ENCODE data around the gene SCARB1.

The SCARB1 gene

GRCh38 chr12:124740691-124741137 lies 123.0 kb downstream of the SCARB1 start:
- no peak for DNase-seq

GRCh38 chr12:124739953-124740561 lies 123.6 kb downstream of the SCARB1 start:
- no peak for DNase-seq

- DNase-seq: no peak
These were observed 124.8 kb downstream of the SCARB1 start for GRCh38 chr12:124738636-124739467.

- no peak for DNase-seq
These were observed 125.7 kb downstream of the SCARB1 start for GRCh38 chr12:124737772-124738635.

- no peak for DNase-seq
These were observed 126.6 kb downstream of the SCARB1 start for GRCh38 chr12:124737040-124737419.

- DNase-seq: no peak
These were observed 127.3 kb downstream of the SCARB1 start for GRCh38 chr12:124736115-124737039.

GRCh38 chr12:124734224-124734788 lies 129.4 kb downstream of the SCARB1 start:
- peak; percentile 77 for DNase-seq

- DNase-seq: no peak
These were observed 130.6 kb downstream of the SCARB1 start for GRCh38 chr12:124733086-124733485.

GRCh38 chr12:124732275-124733075 lies 131.2 kb downstream of the SCARB1 start:
- no peak for DNase-seq

- DNase-seq: no peak
These were observed 131.8 kb downstream of the SCARB1 start for GRCh38 chr12:124731869-124732268.

GRCh38 chr12:124730455-124730932 lies 133.2 kb downstream of the SCARB1 start:
- DNase-seq: peak; percentile 79

- no peak for DNase-seq
These were observed 135.7 kb downstream of the SCARB1 start for GRCh38 chr12:124727922-124728321.

- DNase-seq: no peak
These were observed 136.3 kb downstream of the SCARB1 start for GRCh38 chr12:124727264-124727800.
